Measurements from ENCODE around the gene DCST2.

GRCh38 chr1:155068599-155068998, 35.0 kb upstream of the DCST2 start:
- TF ChIP-seq CTCF (IDR thresholded peaks at IDR 0.05) (no peak), EP300 (IDR thresholded peaks at IDR 0.05) (no peak)
